BE2C (cell line): ENCODE data around the gene NTN3.

Source experiments
- DNase-seq: peaks from one replicate; pipeline ENCODE4 v3.0.0-alpha.2; 2020
- H3K27me3 ChIP-seq: fragments of 250-450 bp; sonication (Bioruptor Pico); 2 replicates; pipeline ENCODE4 v1.5.1; 2020; ENCODE audit warnings: mild to moderate bottlenecking
- H3K36me3 ChIP-seq: fragments of 250-450 bp; sonication (Bioruptor Pico); 2 replicates; pipeline ENCODE4 v1.5.1; 2020; ENCODE audit warnings: mild to moderate bottlenecking
- H3K4me1 ChIP-seq: fragments of 250-450 bp; sonication (Bioruptor Pico); 2 replicates; pipeline ENCODE4 v1.5.1; 2020
- H3K4me3 ChIP-seq: 2 replicates; pipeline ENCODE4 v1.5.1; 2011; ENCODE audit warnings: low read depth, low read length
- H3K9me3 ChIP-seq: fragments of 250-450 bp; sonication (Bioruptor Pico); 2 replicates; pipeline ENCODE4 v1.5.1; 2020
- TF ChIP-seq, protein P1 (sequence below): IDR thresholded peaks from 2 replicates; pipeline ENCODE4 v1.5.1; 2012; ENCODE audit warnings: mild to moderate bottlenecking, low read depth, low read length

NTN3 gene

GRCh38 chr16:2462031-2462866 is 8.8 kb upstream of the NTN3 start:
- TF ChIP-seq, protein P1, sequence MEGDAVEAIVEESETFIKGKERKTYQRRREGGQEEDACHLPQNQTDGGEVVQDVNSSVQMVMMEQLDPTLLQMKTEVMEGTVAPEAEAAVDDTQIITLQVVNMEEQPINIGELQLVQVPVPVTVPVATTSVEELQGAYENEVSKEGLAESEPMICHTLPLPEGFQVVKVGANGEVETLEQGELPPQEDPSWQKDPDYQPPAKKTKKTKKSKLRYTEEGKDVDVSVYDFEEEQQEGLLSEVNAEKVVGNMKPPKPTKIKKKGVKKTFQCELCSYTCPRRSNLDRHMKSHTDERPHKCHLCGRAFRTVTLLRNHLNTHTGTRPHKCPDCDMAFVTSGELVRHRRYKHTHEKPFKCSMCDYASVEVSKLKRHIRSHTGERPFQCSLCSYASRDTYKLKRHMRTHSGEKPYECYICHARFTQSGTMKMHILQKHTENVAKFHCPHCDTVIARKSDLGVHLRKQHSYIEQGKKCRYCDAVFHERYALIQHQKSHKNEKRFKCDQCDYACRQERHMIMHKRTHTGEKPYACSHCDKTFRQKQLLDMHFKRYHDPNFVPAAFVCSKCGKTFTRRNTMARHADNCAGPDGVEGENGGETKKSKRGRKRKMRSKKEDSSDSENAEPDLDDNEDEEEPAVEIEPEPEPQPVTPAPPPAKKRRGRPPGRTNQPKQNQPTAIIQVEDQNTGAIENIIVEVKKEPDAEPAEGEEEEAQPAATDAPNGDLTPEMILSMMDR = no peak
- H3K27me3 ChIP-seq = no peaks in the 10 kb centered on the region
- H3K9me3 ChIP-seq = no peaks in the 10 kb centered on the region
- peaks cover 11% of the 10 kb centered on the region for H3K36me3 ChIP-seq
- H3K4me3 ChIP-seq = no peak overlapping the region
- DNase-seq = no peak
- H3K4me1 ChIP-seq = peaks cover 3% of the 10 kb centered on the region

- Histone ChIP-seq H3K4me1 (peaks cover 10% of the 10 kb centered on the region), H3K9me3 (no peaks in the 10 kb centered on the region)
- DNase-seq = no peak
Measured at GRCh38 chr16:2464333-2464732, 6.8 kb upstream of the NTN3 start.

GRCh38 chr16:2465653-2466415 is 5.3 kb upstream of the NTN3 start:
- no peaks in the 10 kb centered on the region for H3K27me3 ChIP-seq
- TF ChIP-seq, protein P1 = peak; percentile 40
- no peaks in the 10 kb centered on the region for H3K9me3 ChIP-seq
- no peak overlapping the region for H3K4me3 ChIP-seq
- H3K36me3 ChIP-seq = peaks cover 4% of the 10 kb centered on the region
- DNase-seq = no peak
- peaks cover 25% of the 10 kb centered on the region for H3K4me1 ChIP-seq

More at GRCh38 chr16:2464333-2464732, 6.8 kb upstream of the NTN3 start:
- Histone ChIP-seq H3K27me3 (no peaks in the 10 kb centered on the region), H3K4me3 (no peak overlapping the region), H3K36me3 (peaks cover 4% of the 10 kb centered on the region)
- TF ChIP-seq, protein P1 = no peak

- Histone ChIP-seq H3K36me3 (no peaks in the 10 kb centered on the region; the same call in 1 of the 2 replicates), H3K4me3 (no peak overlapping the region), H3K9me3 (no peaks in the 10 kb centered on the region), H3K27me3 (no peaks in the 10 kb centered on the region), H3K4me1 (peaks cover 28% of the 10 kb centered on the region)
- no peak for DNase-seq
- TF ChIP-seq, protein P1 = no peak
Measured at GRCh38 chr16:2466667-2467527, 4.2 kb upstream of the NTN3 start.

DNA sequence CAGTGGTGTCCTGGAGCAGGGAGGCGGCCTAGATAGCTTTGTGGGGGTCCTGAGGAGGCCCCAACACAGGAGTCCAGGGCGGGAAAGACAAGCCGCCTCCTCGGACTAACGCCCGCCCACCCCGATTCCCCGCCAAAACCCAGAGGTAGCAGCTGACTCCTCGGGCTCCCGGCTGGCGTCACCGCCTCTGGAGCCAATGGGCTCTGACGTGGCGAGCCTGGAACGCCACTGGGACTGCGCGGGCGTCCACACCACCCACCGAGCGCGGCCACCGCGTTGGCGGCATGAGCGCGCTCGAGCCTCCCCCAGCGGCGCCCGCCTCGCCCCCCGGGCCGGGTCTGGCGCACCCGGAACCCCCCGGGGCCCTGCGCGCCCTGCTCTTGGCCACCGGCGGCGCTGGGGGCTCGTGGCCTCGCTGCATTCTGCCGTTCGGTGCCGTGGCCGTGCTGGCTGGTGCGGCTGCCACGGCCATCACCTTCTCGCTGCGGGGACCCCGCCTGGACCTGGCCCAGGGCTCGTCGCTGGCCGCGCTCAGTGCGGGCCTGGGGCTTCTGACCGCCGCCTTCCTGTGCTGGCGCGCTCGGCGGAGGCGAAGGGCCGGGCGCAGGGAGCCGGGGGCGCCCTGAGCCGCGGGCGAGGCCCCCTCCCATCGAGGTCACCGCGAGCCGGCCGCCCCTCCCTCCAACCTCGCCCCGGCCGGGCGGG is 3.4 kb upstream of the NTN3 start:
- H3K27me3 ChIP-seq = no peaks in the 10 kb centered on the region
- peaks cover 31% of the 10 kb centered on the region for H3K4me1 ChIP-seq
- H3K9me3 ChIP-seq = no peaks in the 10 kb centered on the region
- peak overlapping the region; percentile 56 for H3K4me3 ChIP-seq
- no peaks in the 10 kb centered on the region; the same call in 1 of the 2 replicates for H3K36me3 ChIP-seq
- DNase-seq = peak; percentile 85
- TF ChIP-seq, protein P1 = no peak
